CD4-positive, alpha-beta T cell treated with Interleukin-6 at 100 ng/mL for 8 hours (primary cell): ENCODE data around the gene MALAT1.
A peak's percentile ranks its signal among the peaks of the same experiment; 100 is the strongest.
"Not testable (repeated sequence)": the region's sequence is repeated elsewhere in the genome, so short reads cannot be mapped to it uniquely, and the experiment has no call there.

ENCODE experiments used
- DNase-seq: peaks from one replicate; pipeline ENCODE4 v3.0.0-alpha.2; 2020; ENCODE audit warnings: mixed read lengths, low spot score

The MALAT1 gene

GRCh38 chr11:65498977-65499712 is at the start of gene MALAT1:
MALAT1 (plus strand) TSS chr11:65499045.
- peak; percentile 94 for DNase-seq

GRCh38 chr11:65451301-65451700 is 47.5 kb upstream of the MALAT1 start:
- not testable (repeated sequence) for DNase-seq

- not testable (repeated sequence) for DNase-seq
Measured at GRCh38 chr11:65452259-65452658, 46.6 kb upstream of the MALAT1 start.

- no peak for DNase-seq
Measured at GRCh38 chr11:65452806-65453490, 45.9 kb upstream of the MALAT1 start.

- DNase-seq: no peak
Measured at GRCh38 chr11:65454311-65454695, 44.5 kb upstream of the MALAT1 start.

GRCh38 chr11:65454696-65455456 is 44.0 kb upstream of the MALAT1 start:
- DNase-seq: peak; percentile 79

- DNase-seq: no peak
Measured at GRCh38 chr11:65456418-65456817, 42.4 kb upstream of the MALAT1 start.

- DNase-seq: no peak
Measured at GRCh38 chr11:65459552-65459951, 39.3 kb upstream of the MALAT1 start.

- not testable (repeated sequence) for DNase-seq
Measured at GRCh38 chr11:65465471-65465870, 33.4 kb upstream of the MALAT1 start.

GRCh38 chr11:65467306-65467705 is 31.5 kb upstream of the MALAT1 start:
- not testable (repeated sequence) for DNase-seq

- DNase-seq: peak; percentile 66
Measured at GRCh38 chr11:65468874-65469333, 29.9 kb upstream of the MALAT1 start.

GRCh38 chr11:65470433-65471049 is 28.3 kb upstream of the MALAT1 start:
- no peak for DNase-seq

- DNase-seq: no peak
Measured at GRCh38 chr11:65471447-65471891, 27.4 kb upstream of the MALAT1 start.

- DNase-seq: not testable (repeated sequence)
Measured at GRCh38 chr11:65472588-65473277, 26.1 kb upstream of the MALAT1 start.

- DNase-seq: no peak
Measured at GRCh38 chr11:65473278-65473860, 25.5 kb upstream of the MALAT1 start.

- DNase-seq: no peak
Measured at GRCh38 chr11:65474864-65475263, 24.0 kb upstream of the MALAT1 start.

GRCh38 chr11:65476632-65477148 is 22.2 kb upstream of the MALAT1 start:
- no peak for DNase-seq

GRCh38 chr11:65477149-65477965 is 21.5 kb upstream of the MALAT1 start:
- DNase-seq: peak; percentile 87

- no peak for DNase-seq
Measured at GRCh38 chr11:65478388-65479183, 20.3 kb upstream of the MALAT1 start.
